AG09309 (cell line): ENCODE data around the gene AK9.

Experiments
- DNase-seq: peaks from one replicate; pipeline ENCODE4 v3.0.0-alpha.2; 2010; ENCODE audit warnings: low read depth
- H3K4me3 ChIP-seq: 2 replicates; pipeline ENCODE4 v1.5.1; 2011; ENCODE audit warnings: mild to moderate bottlenecking, low read depth, low read length, moderate library complexity; ENCODE audit not compliant: control insufficient read depth
- TF ChIP-seq, protein P1 (sequence below): IDR thresholded peaks from 2 replicates; pipeline ENCODE4 v1.5.1; 2011; ENCODE audit warnings: mild to moderate bottlenecking, low read depth, low read length, inconsistent platforms; ENCODE audit not compliant: insufficient read depth, control insufficient read depth; ENCODE audit errors: missing control alignments

AK9 gene

DNA sequence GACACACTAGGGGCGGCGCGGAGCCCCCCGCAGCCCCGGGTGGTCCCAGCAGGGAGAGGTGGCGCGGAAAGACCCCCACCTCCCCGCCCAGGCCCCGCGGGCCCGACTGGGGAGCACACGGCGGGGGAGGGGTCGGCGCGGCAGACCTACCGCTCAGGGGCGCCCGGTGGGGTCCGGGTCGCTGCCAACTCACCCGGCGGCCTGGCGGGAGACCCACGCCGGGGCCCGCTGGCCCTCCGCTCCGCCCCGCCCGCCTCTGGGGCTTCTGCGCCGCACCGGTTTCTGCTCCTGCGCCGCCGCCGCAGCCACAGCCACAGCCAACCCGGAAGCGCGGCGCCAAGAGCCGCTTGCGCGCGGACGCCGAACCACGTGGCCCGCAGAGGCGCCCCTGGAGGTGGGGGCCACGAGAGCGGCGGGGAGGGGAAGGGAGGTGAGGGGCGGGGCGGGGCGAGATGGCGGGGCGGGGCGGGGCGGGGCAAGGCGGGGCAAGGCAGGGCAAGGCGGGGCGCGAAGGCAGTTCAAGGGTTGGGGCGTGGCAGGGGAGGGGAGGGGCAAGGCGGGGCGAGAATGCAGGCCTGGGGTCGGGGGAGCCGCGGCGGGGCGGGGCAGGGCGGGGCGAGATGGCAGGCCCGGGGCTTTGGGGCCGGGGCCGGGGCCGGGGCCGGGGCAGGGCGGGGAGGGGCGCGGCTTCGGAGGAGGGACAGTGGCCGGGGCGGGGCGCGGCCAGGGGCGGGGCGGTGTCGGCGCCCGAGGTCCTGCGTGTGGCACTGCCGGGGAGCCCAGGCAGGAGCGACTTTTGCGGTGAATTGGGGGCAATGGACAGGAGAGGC is 207.9 kb downstream of the AK9 start, which contains the start of gene ZBTB24:
Gene ZBTB24 (minus strand): TSS at position 315 of the 830 bp plus-strand sequence. CDS start 1,193 bp downstream, outside the sequence.
- TF ChIP-seq, protein P1, sequence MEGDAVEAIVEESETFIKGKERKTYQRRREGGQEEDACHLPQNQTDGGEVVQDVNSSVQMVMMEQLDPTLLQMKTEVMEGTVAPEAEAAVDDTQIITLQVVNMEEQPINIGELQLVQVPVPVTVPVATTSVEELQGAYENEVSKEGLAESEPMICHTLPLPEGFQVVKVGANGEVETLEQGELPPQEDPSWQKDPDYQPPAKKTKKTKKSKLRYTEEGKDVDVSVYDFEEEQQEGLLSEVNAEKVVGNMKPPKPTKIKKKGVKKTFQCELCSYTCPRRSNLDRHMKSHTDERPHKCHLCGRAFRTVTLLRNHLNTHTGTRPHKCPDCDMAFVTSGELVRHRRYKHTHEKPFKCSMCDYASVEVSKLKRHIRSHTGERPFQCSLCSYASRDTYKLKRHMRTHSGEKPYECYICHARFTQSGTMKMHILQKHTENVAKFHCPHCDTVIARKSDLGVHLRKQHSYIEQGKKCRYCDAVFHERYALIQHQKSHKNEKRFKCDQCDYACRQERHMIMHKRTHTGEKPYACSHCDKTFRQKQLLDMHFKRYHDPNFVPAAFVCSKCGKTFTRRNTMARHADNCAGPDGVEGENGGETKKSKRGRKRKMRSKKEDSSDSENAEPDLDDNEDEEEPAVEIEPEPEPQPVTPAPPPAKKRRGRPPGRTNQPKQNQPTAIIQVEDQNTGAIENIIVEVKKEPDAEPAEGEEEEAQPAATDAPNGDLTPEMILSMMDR = no peak
- DNase-seq = peak; percentile 29

DNA sequence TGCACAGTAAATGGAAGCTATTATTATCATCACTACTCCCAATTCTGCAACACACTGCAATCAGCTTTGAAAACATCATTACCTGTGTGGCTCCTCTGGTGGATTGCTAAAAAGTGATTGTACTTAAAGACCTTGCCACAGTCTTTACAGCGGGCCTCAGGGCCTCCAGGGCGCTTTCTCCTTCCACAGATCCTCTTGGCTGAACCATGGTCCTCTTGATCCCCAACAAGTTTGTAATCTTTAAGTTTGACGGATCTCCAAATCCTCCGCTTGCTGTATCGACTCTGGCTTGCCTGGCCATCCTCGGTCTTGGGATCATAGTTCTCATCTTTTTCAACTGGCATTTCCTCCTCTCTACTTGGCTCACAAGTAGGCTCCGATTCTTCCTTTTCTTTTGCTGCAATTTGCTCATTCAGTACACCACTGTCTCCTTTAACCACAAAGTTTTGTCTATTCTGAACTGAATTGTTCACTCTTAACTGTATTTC is 210.0 kb downstream of the AK9 start:
- no peak for DNase-seq
- TF ChIP-seq, protein P1 = no peak
- H3K4me3 ChIP-seq = no peak overlapping the region

More for the DNA sequence above, 207.9 kb downstream of the AK9 start, which contains the start of gene ZBTB24:
- peak within 1 kb of the TSS; percentile 45 for H3K4me3 ChIP-seq

DNA sequence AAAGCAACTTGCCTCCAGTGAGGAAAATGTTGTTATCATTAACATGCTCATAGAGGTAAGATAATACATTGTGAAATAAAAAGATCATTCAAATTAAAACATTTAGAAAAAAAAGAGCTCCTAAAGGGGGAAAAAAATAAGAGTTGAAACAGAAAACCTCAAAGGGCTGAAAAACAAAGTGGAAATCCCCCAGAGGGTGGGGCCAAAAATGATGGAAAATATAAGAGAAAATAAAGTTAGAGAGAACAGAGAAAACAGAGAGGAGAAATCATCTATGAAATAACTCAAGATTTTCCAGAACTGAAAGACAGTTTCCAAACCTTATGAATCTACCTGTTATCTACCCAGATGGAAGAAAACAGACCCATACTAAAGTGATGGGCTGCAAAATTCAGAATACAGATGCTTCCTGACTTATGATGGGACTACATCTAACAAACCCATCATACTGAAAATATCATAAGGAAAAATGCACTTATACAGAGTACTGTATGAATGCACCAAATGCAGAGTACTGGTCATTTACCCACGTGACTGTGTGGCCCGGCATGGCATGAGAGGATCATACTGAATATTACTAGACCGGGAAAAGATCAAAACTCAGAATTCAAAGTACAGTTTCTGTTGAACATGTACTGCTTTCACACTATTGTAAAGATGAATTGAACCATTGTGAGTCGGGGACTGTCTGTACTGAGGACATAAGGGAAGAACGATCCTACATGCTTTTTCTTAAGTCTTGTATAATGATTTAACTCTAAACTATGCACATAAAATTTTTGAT is 212.0 kb downstream of the AK9 start:
- TF ChIP-seq, protein P1 = no peak
- no peak for DNase-seq
- H3K4me3 ChIP-seq = no peak overlapping the region

DNA sequence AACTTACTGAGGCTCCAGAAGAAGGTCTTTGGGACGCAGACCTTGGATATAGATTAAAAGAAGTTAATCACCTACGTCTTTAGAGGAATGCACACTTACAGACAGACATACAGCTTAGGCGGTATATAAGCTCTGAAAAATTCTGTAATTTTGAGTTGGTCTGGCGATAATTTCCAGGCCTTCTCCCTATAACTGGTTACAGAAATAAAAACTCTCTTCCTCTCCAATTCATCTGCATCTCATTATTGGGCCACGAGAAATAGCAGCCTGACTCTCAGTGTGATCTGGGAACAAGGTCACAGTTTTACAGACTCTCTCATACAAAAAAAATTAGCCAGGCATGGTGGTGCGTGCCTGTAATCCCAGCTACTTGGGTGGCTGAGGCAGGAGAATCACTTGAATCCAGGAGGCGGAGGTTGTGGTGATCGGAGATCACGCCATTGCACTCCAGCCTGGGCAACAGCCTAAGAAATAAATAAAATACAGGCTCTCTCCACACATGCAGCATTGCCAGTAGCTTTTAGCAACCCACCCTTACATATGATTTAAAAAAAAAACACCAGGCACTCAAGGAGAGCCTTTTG is 212.7 kb downstream of the AK9 start:
- peak; percentile 33 for DNase-seq

DNA sequence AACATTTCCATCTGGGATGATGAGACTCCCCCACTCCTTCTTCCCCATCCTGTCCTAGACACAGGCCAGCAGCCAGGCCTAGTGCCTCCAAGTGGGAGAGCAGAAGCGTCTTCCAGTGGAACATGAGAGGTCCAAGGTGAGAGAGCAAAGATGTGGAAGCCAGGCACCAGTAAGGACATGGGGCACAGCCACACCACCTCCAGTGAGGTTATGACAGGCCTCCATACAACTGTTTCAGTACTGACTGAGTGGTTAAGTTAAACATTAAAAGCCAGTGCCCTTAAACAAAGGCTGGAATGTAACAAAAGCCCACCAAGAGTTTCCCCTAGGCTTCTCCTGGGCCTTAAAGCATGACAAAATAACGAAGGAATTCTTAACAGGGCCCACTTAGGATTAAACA is 213.3 kb downstream of the AK9 start:
- no peak for DNase-seq
- TF ChIP-seq, protein P1 = no peak
- H3K4me3 ChIP-seq = no peak overlapping the region

More for the DNA sequence above, 212.7 kb downstream of the AK9 start:
- H3K4me3 ChIP-seq = no peak overlapping the region
- TF ChIP-seq, protein P1 = no peak

DNA sequence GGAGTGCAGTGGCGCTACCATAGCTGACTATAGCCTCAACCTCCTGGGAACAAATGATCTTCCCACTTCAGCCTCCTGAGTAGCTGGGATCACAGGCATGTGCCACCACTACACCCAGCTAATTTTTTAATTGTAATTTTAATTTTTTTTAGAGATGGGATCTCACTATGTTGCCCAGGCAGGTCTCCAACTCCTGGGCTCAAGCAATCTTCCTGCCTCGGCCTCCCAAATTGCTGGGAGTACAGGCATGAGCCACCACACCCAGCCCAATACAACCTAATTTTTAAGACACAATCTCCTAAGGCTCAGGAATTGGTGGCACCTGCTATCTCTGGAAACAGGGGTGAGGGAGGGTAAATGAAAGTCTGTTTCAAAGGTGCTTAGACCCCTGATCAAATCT is 213.8 kb downstream of the AK9 start:
- no peak for DNase-seq
- TF ChIP-seq, protein P1 = no peak
- no peak overlapping the region for H3K4me3 ChIP-seq
